HG03457 (cell line): Measurements from ENCODE around the gene CXCL10.

ENCODE experiments used
- ATAC-seq: cut with Tn5 transposase; IDR thresholded peaks from one replicate; pipeline ENCODE4 v1.9.1; 2021; ENCODE audit warnings: moderate number of reproducible peaks; ENCODE audit not compliant: unreplicated experiment

Gene CXCL10

DNA sequence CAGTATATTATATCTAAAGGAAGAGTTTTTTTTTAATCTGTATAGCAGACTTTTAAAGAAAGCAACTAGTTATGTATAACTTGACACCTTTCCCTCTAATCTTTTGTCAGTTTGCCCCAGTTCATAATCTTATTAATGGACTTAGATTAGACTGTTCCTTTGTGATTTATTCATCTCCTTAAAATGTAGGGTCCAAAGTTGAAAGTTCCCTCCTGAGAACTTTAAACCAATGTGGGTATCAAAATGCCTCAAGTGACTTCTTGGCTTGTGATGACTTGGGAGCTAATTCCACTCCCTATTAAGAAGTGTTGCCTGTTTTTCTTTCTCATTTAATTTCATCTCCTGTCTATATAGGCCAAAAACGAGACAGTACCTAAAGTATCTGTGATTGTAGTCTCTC is 26.2 kb downstream of the CXCL10 start:
- ATAC-seq = no peak

DNA sequence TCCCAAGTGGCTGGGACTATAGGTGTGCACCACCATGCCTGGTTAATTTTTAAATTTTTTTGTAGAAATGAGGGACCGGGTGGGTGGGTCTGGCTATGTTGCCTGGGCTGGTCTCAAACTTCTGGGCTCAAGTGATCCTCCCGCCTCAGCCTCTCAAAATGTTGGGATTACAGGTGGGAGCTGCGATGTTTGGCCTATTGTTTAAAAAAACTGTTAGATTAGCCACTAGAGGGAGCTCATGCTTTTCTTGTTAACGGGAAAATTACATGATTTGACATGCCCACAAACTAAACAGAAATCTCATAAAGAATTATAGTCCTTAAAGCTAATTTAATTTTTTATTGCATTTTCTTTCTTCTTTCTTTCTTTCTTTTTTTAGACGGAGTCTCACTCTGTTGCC is 27.6 kb downstream of the CXCL10 start:
- ATAC-seq = no peak

DNA sequence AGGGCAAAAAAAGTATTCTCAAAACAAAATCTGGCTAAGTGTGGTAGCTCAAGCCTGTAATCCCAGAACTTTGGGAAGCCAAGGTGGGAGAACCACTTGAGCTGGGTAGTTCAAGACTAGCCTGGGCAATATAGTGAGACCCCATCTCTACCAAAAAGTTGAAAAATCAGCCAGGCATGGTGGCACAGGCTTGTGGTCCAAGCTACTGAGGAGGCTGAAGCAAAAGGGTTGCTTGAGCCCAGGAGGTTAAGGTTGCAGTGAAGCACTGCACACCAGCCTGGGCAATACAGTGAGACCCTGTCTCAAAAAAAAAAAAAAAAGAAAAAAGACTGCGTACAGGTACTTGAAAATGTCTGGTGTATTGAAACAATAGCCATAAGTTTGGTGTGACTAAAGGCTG is 30.8 kb downstream of the CXCL10 start:
- no peak for ATAC-seq

DNA sequence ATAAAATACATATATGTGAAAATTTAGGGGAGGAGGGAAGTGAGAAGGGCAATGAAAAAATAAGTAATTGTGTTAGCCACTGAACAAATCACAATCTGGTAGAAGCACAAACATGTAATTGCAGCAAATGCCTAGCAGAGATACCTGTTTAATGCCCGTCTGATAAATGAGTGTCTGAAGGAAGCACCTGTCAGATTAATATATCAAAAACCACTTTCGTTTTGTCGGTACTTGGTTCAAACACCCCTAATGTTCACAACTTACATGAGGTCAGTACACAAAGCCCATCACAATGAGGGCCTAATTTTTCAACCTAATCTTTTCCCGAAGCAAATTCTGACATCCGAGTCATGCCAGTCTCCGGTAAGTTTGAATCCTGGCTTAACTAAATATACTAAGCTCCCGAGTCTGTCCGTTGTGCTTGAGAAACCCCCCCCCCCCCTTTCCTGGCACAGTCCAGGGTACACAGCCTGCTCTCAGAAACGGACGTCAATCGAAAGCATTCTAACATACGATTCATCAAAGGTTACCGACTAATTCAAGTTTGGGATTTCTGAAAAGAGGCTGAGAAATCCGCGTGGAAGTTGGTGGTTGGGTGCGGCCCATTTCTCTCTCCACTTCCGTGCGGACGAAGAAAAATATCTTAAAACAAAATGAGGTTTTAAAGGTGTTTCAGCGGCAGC is 33.3 kb downstream of the CXCL10 start:
- ATAC-seq = no peak

DNA sequence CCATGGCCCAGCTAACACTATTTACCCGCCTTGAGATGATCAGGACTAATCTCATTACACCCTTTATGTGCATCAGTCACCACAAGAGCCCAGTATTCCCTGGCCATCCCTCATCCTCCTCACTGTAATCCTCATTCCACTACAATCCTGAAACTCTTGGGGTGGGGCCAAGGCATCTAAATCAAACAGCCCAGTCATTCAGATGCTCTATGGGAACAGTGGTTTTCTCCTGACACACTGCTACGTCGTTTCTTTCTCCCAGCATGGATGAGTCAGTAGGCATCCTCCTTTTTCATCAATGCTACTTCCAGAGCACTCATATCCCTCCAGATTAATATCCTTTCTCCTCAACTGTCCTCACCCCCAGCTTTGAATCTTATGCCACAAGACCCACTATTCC is 38.2 kb downstream of the CXCL10 start:
- no peak for ATAC-seq

DNA sequence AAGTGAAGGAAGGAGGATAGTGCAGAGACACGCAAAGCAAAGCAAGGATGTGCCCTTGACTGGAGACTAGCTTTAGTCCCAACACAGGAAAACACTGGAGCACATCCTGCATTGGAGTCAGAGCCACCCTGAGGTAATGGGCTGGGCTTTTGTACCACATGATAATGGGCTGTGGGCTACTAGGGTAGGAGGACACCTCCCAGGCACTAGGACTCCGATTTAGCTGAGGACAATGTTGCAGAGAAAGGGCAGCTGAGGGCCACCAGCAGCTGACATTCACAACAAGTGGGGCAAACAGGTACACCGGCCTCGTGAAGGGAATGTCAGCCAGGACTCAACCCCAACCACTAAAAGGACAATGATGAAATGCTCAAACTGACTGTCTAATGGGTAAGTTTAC is 42.7 kb downstream of the CXCL10 start:
- no peak for ATAC-seq

DNA sequence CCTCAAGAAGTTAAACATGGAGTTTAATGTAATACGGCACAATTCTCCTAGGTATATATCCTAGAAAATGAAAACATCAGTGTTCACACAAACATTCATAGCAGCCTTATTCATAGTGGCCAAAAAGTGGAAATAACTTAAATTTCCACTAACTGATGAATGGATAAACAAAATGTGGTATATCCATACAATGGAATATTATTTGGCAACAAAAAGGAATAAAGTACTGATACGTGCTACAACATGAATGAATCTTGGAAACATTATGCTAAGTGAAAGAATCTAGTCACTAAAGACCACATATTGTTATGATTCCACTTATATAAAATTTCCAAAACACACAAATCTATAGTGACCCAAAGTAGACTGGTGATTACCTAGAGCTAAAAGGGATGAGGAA is 47.1 kb downstream of the CXCL10 start:
- no peak for ATAC-seq

DNA sequence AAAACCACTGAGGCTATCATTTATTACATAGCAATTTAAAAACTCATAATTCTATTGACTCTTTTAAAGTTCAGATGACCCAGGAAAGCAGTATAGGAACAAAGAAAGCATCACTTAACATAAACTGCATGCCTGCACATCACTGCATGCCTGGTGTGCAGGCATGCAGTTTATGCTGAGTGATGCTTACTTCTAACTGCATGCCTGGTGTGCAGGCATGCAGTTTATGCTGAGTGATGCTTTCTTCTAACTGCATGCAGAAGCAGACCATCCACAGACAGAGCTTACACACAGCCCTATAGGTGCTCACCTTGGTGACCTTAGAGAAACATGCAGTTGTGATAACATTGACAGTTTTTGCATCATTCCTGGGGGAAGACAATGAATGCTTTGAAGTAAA is 49.5 kb downstream of the CXCL10 start:
- no peak for ATAC-seq
